OCI-LY3 (cell line): ENCODE measurements around the gene HNRNPA3.
"Not testable (repeated sequence)": the region's sequence is repeated elsewhere in the genome, so short reads cannot be mapped to it uniquely, and the experiment has no call there.

Source experiments
- H2AFZ ChIP-seq: fragments of 200-600, 300-600 bp; shearing (Covaris generic); 2 replicates; pipeline ENCODE4 v1.6.0; 2014; ENCODE audit warnings: antibody characterized with exemption, low read depth, low read length
- H3K27ac ChIP-seq: fragments of 200-600, 300-600 bp; sonication (generic); 2 replicates; pipeline ENCODE4 v1.5.1; 2014; ENCODE audit warnings: mild to moderate bottlenecking, low read length, moderate library complexity, mixed read lengths
- H3K27me3 ChIP-seq: fragments of 200-600, 300-600 bp; sonication (generic); 2 replicates; pipeline ENCODE4 v1.6.1; 2014; ENCODE audit warnings: low read depth, low read length, mixed read lengths
- H3K36me3 ChIP-seq: fragments of 200-600, 300-600 bp; sonication (generic); replicated peaks from 2 replicates; pipeline ENCODE3; 2014; ENCODE audit warnings: low read depth, low read length, mixed read lengths
- H3K4me1 ChIP-seq: fragments of 300-600, 200-600 bp; sonication (generic); 2 replicates; pipeline ENCODE4 v1.6.1; 2014; ENCODE audit warnings: low read length, mixed read lengths
- H3K4me2 ChIP-seq: fragments of 200-600, 300-600 bp; sonication (generic); 2 replicates; pipeline ENCODE4 v1.6.1; 2014; ENCODE audit warnings: low read length, mixed read lengths
- H3K4me3 ChIP-seq: fragments of 300-600, 200-600 bp; sonication (generic); 2 replicates; pipeline ENCODE4 v1.5.1; 2014; ENCODE audit warnings: antibody characterized with exemption, mild to moderate bottlenecking, low read length, moderate library complexity
- H3K79me2 ChIP-seq: fragments of 300-600, 200-600 bp; shearing (Covaris generic); 2 replicates; pipeline ENCODE4 v1.6.1; 2014; ENCODE audit warnings: mild to moderate bottlenecking, low read length, mixed read lengths
- H3K9ac ChIP-seq: fragments of 300-600, 200-600 bp; shearing (Covaris generic); 2 replicates; pipeline ENCODE4 v1.6.0; 2014; ENCODE audit warnings: mild to moderate bottlenecking, low read length, moderate library complexity
- H3K9me3 ChIP-seq: fragments of 200-600, 300-600 bp; shearing (Covaris generic); 2 replicates; pipeline ENCODE4 v1.6.1; 2014; ENCODE audit warnings: low read length, mixed read lengths; ENCODE audit not compliant: insufficient read depth
- H4K20me1 ChIP-seq: fragments of 200-600, 300-600 bp; sonication (generic); 2 replicates; pipeline ENCODE4 v1.6.1; 2016; ENCODE audit warnings: low read length, mixed read lengths; ENCODE audit not compliant: insufficient read depth
- CTCF ChIP-seq: fragments of 200-600, 300-600 bp; sonication (generic); IDR thresholded peaks from 2 replicates; pipeline ENCODE4 v1.5.1; 2014; ENCODE audit warnings: antibody characterized with exemption, low read length, low read depth
- EZH2phosphoT487 ChIP-seq: fragments of 200-600 bp; shearing (Covaris generic); IDR thresholded peaks from 2 replicates; pipeline ENCODE4 v1.6.1; 2018; ENCODE audit warnings: antibody characterized with exemption, mixed run types, low read depth

HNRNPA3 gene

GRCh38 chr2:177211576-177212105 lies 953 bp upstream of the HNRNPA3 start:
- H3K4me2 ChIP-seq = peak overlapping the region; percentile 76
- H3K9me3 ChIP-seq = no peaks in the 10 kb centered on the region
- H3K27me3 ChIP-seq = no peaks in the 10 kb centered on the region
- no peak for TF ChIP-seq EZH2phosphoT487
- no peak for TF ChIP-seq CTCF
- H3K4me3 ChIP-seq = peak overlapping the region; percentile 80
- H2AFZ ChIP-seq = no peak overlapping the region
- peaks cover 29% of the 10 kb centered on the region for H3K4me1 ChIP-seq
- peaks cover 32% of the 10 kb centered on the region for H3K36me3 ChIP-seq
- H3K27ac ChIP-seq = peak overlapping the region; percentile 86
- peaks cover 58% of the 10 kb centered on the region for H3K79me2 ChIP-seq
- peak overlapping the region; percentile 85 for H3K9ac ChIP-seq
- peaks cover 33% of the 10 kb centered on the region for H4K20me1 ChIP-seq

GRCh38 chr2:177212891-177213856 lies 580 bp downstream of the HNRNPA3 start:
- Histone ChIP-seq H2AFZ (no peak overlapping the region), H3K27ac (peak overlapping the region; percentile 89), H3K4me1 (peaks cover 15% of the 10 kb centered on the region), H3K79me2 (peaks cover 74% of the 10 kb centered on the region), H4K20me1 (peaks cover 45% of the 10 kb centered on the region), H3K4me3 (peak overlapping the region; percentile 96), H3K27me3 (no peaks in the 10 kb centered on the region), H3K36me3 (peaks cover 38% of the 10 kb centered on the region), H3K9me3 (no peaks in the 10 kb centered on the region), H3K4me2 (peak overlapping the region; percentile 89), H3K9ac (peak overlapping the region; percentile 97)
- TF ChIP-seq CTCF (no peak), EZH2phosphoT487 (no peak)

- Histone ChIP-seq H4K20me1 (peaks cover 75% of the 10 kb centered on the region), H3K27me3 (no peaks in the 10 kb centered on the region), H3K9ac (no peak overlapping the region), H3K36me3 (peaks cover 65% of the 10 kb centered on the region), H3K4me2 (no peak overlapping the region), H3K79me2 (peaks cover 81% of the 10 kb centered on the region), H3K4me1 (peaks cover 7% of the 10 kb centered on the region), H3K27ac (no peak overlapping the region), H3K4me3 (no peak overlapping the region), H2AFZ (no peak overlapping the region), H3K9me3 (no peaks in the 10 kb centered on the region)
- TF ChIP-seq EZH2phosphoT487 (no peak), CTCF (no peak)
These were observed 4.8 kb downstream of the HNRNPA3 start for GRCh38 chr2:177217247-177217843.

GRCh38 chr2:177219787-177220186 lies 7.2 kb downstream of the HNRNPA3 start:
- Histone ChIP-seq H3K79me2 (peaks cover 63% of the 10 kb centered on the region), H4K20me1 (peaks cover 71% of the 10 kb centered on the region), H3K36me3 (peaks cover 70% of the 10 kb centered on the region)
- not testable (repeated sequence) for H2AFZ ChIP-seq, H3K9ac ChIP-seq, H3K4me3 ChIP-seq, H3K27me3 ChIP-seq, H3K4me1 ChIP-seq, H3K9me3 ChIP-seq, H3K4me2 ChIP-seq, H3K27ac ChIP-seq
